Tibial nerve (tissue), 4 donors: Measurements from ENCODE around the gene PNPLA5. TPM values are rescaled to one million over a fixed set of nuclear protein-coding genes. Genes with fewer than 3 reads are reported as not detected.

Experiments
- DNase-seq, 2 donors: peaks; one replicate each; pipeline ENCODE4 v3.0.0-alpha.2; 2019; ENCODE audit warnings: low spot score in 2 of 2
- H3K27ac ChIP-seq, 4 donors: fragments of 200-600 bp; sonication (generic) in 3 of 4; one replicate each; pipeline ENCODE4 v1.5.1; 2017 to 2019; ENCODE audit warnings: mild to moderate bottlenecking in 1 of 4
- H3K27me3 ChIP-seq, 2 donors: fragments of 200-600 bp; sonication (generic) in 1 of 2; one replicate each; pipeline versions ENCODE4 v1.5.1 to v1.6.0; 2017 to 2019
- H3K36me3 ChIP-seq, 3 donors: fragments of 200-600 bp; sonication (generic); one replicate each; pipeline ENCODE4 v1.5.1; 2018 to 2019
- H3K4me1 ChIP-seq, 4 donors: fragments of 200-600 bp; sonication (generic) in 3 of 4; one replicate each; pipeline ENCODE4 v1.5.1; 2017 to 2019
- H3K4me3 ChIP-seq, 4 donors: fragments of 200-600 bp; sonication (generic) in 3 of 4; one replicate each; pipeline ENCODE4 v1.5.1; 2017 to 2019; ENCODE audit warnings: mild to moderate bottlenecking in 1 of 4, moderate library complexity in 1 of 4
- H3K9me3 ChIP-seq, 4 donors: fragments of 200-600 bp; sonication (generic) in 3 of 4; one replicate each; pipeline ENCODE4 v1.5.1; 2017 to 2019
- EP300 ChIP-seq, 2 donors: sonication (generic); formaldehyde crosslinking; IDR thresholded peaks; one replicate each; pipeline ENCODE4 v1.6.1; 2017; ENCODE audit warnings: antibody characterized with exemption in 2 of 2, mild to moderate bottlenecking in 1 of 2
- POLR2A ChIP-seq, 2 donors: fragments of 450-650 bp; IDR thresholded peaks; one replicate each; pipeline ENCODE4 v1.6.1; 2017; ENCODE audit warnings: antibody characterized with exemption in 2 of 2, mild to moderate bottlenecking in 2 of 2, moderate library complexity in 2 of 2
- WGBS, 2 donors: methylation state at CpG; one replicate each; pipeline ENCODE4 v1.1.5; 2018; 5-methylcytosine and 5-hydroxymethylcytosine counted together
- total RNA-seq, 4 donors: library from RNA; depleted of rRNA; stranded (reverse); fragments of >200 nt; gene quantifications; one replicate each; pipeline ENCODE4 v1.1.0, GENCODE V29; 2016
- TF ChIP-seq, protein P1 (sequence below), 5 experiments: fragments of 200-600 bp in 3 of 5; fragments of 450-650 bp in 2 of 5; sonication (generic) in 3 of 5; IDR thresholded peaks; one replicate each; pipeline ENCODE4 v1.5.1; 2016 to 2019; ENCODE audit warnings: antibody characterized with exemption in 5 of 5, mild to moderate bottlenecking in 3 of 5, moderate library complexity in 2 of 5

Gene PNPLA5
- total RNA-seq, 4 donors from 2014 or later: not detected

DNA sequence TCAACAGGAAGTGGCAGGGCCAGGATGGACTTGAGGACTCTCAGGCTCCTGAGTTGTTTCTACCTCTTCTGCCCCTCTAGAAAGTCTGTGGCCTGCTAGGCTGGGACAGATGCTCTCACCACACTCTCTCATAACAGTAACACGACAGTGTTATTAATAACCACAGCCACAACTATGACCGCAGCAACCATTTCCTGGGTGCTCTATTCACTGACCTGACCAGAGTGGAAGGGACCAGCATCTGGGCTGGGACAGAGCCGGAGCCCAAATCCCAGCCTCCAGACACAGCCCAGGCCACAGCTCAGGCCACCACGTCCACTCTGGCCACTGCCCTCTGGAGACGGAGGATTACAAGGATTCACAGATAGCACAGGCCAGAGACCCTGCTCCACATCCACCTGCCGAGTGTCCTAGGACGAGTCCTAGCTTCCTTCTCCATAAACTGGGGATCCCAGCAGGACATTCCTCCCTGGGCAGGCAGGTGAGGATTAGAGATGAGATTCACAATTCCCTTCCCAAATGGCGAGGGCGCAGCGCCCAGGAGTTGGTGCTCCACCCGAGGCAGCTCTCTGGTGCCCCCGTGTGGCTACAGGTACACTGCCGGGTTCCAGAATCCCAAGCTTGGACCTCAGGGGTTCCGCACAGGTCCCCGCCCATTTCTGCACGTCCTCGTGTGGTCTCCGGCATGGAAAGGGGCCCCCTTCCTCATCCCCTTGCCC, 7.1 kb downstream of the PNPLA5 start:
- no peak for TF ChIP-seq POLR2A (IDR thresholded peaks at IDR 0.05)
- TF ChIP-seq, protein P1, sequence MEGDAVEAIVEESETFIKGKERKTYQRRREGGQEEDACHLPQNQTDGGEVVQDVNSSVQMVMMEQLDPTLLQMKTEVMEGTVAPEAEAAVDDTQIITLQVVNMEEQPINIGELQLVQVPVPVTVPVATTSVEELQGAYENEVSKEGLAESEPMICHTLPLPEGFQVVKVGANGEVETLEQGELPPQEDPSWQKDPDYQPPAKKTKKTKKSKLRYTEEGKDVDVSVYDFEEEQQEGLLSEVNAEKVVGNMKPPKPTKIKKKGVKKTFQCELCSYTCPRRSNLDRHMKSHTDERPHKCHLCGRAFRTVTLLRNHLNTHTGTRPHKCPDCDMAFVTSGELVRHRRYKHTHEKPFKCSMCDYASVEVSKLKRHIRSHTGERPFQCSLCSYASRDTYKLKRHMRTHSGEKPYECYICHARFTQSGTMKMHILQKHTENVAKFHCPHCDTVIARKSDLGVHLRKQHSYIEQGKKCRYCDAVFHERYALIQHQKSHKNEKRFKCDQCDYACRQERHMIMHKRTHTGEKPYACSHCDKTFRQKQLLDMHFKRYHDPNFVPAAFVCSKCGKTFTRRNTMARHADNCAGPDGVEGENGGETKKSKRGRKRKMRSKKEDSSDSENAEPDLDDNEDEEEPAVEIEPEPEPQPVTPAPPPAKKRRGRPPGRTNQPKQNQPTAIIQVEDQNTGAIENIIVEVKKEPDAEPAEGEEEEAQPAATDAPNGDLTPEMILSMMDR (IDR thresholded peaks at IDR 0.05): peak; percentile 49 to 65 (median 62)
- no peaks in the 10 kb centered on the region for H3K4me1 ChIP-seq
- no peaks in the 10 kb centered on the region for H3K36me3 ChIP-seq
- H3K27me3 ChIP-seq: peaks cover 0 to 24% of the 10 kb centered on the region in 2 donors
- peak; percentile 49 to 53 for DNase-seq
- no peak overlapping the region for H3K27ac ChIP-seq
- no peaks in the 10 kb centered on the region for H3K9me3 ChIP-seq
- WGBS, 2 donors: 23 to 26% methylated on average over 14 to 18 of the region's 18 CpGs
- H3K4me3 ChIP-seq: no peak overlapping the region

DNA sequence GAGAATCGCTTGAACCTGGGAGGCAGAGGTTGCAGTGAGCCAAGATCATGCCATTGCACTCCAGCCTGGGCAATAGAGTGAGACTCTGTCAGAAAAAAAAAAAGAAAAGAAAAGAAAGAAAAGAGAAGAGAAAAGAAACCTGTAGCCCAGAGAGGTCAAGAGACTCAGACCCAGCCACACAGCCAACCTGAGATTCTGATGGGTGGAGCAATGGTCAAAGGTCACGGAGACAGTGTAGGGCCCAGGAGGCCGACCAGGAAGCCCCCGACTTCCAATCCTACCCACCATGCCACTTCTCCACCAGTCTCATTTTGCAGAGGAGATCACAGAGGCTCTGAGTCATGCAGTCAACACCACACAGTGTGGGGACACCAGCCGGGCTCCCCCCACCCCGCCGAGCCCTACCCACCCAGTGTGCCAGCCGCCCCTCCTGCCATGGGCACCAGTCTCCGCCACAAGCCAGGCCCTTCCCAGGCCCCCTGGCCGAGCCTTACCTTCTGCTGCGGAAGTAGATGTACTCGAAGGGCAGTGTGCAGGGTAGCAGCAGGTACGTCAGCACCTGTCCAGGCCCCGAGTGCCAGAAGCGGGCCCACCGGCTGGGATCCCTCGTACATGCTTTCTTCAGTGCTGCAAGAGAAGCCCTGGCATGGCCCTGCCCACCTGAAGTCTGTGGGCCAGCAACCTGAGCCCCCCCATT, 7.9 kb downstream of the PNPLA5 start:
- no peak for DNase-seq

DNA sequence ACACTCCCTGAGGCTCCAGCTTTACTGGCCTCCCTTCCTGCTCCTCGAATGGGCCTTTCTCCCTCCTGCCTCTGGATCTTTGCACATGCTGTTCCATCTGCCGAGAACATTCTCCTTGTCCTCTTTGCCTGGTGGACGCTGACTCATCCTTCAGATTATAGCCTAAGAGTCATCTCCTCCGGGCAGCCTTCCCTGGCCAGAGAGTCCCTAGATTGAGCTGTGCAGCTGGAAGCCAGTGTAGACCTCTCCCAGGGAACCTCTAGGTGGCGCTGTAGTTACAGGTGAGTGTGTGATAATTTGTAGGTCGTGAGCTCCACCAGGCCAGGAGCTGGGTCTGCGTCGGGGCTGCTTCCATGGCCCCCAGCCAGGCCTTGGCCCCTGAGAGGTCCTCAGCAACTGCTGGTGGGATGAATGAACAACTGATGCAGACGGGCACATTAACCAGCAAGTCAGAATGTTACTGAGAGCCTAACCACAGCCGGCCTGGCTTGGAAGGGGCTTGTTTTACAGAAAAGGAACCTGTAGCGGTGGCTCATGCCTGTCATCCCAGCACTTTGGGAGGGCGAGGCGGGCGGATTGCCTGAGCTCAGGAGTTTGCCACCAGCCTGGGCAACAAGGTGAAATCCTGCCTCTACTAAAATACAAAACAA, 8.7 kb downstream of the PNPLA5 start:
- H3K27me3 ChIP-seq: peaks cover 0 to 9% of the 10 kb centered on the region in 2 donors
- DNase-seq: peak in 1 of 2 donors; percentile 12
- H3K4me3 ChIP-seq: no peak overlapping the region
- H3K9me3 ChIP-seq: no peaks in the 10 kb centered on the region
- no peaks in the 10 kb centered on the region for H3K4me1 ChIP-seq
- 35 to 37% methylated on average over 11 to 12 of the region's 14 CpGs for WGBS, 2 donors
- no peak for TF ChIP-seq EP300 (IDR thresholded peaks at IDR 0.05)
- TF ChIP-seq, protein P1 (IDR thresholded peaks at IDR 0.05): peak in 2 of 5 experiments; percentile 18 to 25
- no peak for TF ChIP-seq POLR2A (IDR thresholded peaks at IDR 0.05)
- H3K27ac ChIP-seq: no peak overlapping the region
- H3K36me3 ChIP-seq: no peaks in the 10 kb centered on the region

More for the DNA sequence above, 7.9 kb downstream of the PNPLA5 start:
- Histone ChIP-seq H3K9me3 (no peaks in the 10 kb centered on the region), H3K27me3 (peaks cover 0 to 15% of the 10 kb centered on the region in 2 donors), H3K27ac (no peak overlapping the region), H3K4me1 (no peaks in the 10 kb centered on the region), H3K36me3 (no peaks in the 10 kb centered on the region), H3K4me3 (no peak overlapping the region)
- 89 to 91% methylated on average over 11 to 17 of the region's 17 CpGs for WGBS, 2 donors
- TF ChIP-seq, protein P1 (IDR thresholded peaks at IDR 0.05): no peak
- TF ChIP-seq POLR2A (IDR thresholded peaks at IDR 0.05) (no peak), EP300 (IDR thresholded peaks at IDR 0.05) (no peak)

DNA sequence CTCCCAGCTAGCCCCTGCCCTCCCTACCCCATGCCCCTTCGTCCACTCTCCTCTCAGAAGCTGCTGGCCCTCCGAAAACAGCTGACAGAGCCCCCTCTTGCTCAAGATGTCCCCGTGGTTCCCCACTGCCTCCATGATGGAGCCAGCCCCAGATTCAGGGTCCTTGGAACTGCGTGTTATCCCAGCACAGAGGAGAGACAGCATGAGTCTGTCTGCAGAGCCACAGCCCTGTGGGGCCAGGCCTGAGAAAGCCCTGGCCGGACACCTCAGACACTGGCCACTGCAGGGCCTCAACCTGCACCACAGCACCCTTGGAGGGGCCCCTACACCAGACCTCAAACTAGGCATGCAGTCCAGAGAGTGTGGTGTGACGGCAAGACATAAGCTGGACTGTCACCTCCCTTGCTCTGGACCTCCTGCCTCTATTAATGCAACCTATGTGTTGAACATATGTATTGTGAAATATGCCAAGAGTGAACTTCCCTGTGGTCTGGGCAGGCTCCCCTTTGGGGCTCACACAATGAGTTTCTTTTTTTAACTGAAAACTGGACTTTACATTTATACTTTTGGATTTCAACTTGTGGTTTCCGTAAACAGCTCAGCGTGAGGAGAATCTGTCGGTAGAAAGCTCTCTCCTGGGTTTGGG, 9.6 kb downstream of the PNPLA5 start:
- Histone ChIP-seq H3K9me3 (no peaks in the 10 kb centered on the region), H3K4me3 (no peak overlapping the region), H3K27ac (no peak overlapping the region), H3K4me1 (no peaks in the 10 kb centered on the region), H3K27me3 (peaks cover 0 to under 1% of the 10 kb centered on the region in 2 donors), H3K36me3 (no peaks in the 10 kb centered on the region)
- no peak for DNase-seq
- WGBS, 2 donors: 82 to 89% methylated on average over 9 of the region's 9 CpGs
- TF ChIP-seq, protein P1 (IDR thresholded peaks at IDR 0.05): no peak
- TF ChIP-seq EP300 (IDR thresholded peaks at IDR 0.05): no peak
- no peak for TF ChIP-seq POLR2A (IDR thresholded peaks at IDR 0.05)
